ENCODE measurements around the gene MAPK8.

Gene MAPK8

DNA sequence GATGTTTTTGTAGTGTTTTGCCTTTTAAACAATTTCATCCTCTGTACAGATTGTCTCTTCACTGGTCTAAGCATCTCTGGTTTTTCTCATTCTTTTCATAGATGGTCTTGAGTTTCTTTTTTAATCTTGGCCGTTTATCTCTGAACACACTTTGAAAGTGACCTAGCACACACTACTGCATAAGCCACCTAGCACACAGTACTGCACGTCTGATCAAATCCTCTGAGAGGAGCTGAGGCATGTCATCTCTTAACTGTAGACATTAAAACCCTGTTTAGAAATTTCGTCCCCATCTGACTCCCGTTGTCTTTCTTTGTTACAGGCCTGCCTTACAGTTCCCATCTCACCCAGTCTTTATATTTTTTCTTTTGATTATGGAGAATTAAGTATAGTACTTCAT is 100.2 kb downstream of the MAPK8 start:
- TF ChIP-seq, protein P1, sequence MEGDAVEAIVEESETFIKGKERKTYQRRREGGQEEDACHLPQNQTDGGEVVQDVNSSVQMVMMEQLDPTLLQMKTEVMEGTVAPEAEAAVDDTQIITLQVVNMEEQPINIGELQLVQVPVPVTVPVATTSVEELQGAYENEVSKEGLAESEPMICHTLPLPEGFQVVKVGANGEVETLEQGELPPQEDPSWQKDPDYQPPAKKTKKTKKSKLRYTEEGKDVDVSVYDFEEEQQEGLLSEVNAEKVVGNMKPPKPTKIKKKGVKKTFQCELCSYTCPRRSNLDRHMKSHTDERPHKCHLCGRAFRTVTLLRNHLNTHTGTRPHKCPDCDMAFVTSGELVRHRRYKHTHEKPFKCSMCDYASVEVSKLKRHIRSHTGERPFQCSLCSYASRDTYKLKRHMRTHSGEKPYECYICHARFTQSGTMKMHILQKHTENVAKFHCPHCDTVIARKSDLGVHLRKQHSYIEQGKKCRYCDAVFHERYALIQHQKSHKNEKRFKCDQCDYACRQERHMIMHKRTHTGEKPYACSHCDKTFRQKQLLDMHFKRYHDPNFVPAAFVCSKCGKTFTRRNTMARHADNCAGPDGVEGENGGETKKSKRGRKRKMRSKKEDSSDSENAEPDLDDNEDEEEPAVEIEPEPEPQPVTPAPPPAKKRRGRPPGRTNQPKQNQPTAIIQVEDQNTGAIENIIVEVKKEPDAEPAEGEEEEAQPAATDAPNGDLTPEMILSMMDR (IDR thresholded peaks at IDR 0.05): no peak
- Histone ChIP-seq H3K9me3 (ENCODE audit: control insufficient read depth, low read length) (no peaks in the 10 kb centered on the region), H2AFZ (no peak overlapping the region), H3K27me3 (ENCODE audit: control insufficient read depth, insufficient read depth, low read length) (no peaks in the 10 kb centered on the region), H3K4me2 (ENCODE audit: low read length) (no peak overlapping the region), H3K79me2 (peaks cover 5% of the 10 kb centered on the region), H3K4me3 (ENCODE audit: low read depth, low read length) (no peak overlapping the region), H3K36me3 (ENCODE audit: control insufficient read depth, insufficient read depth, low read length) (no peaks in the 10 kb centered on the region), H3K9ac (no peak overlapping the region), H3K27ac (no peak overlapping the region), H3K4me1 (peaks cover 4% of the 10 kb centered on the region)

DNA sequence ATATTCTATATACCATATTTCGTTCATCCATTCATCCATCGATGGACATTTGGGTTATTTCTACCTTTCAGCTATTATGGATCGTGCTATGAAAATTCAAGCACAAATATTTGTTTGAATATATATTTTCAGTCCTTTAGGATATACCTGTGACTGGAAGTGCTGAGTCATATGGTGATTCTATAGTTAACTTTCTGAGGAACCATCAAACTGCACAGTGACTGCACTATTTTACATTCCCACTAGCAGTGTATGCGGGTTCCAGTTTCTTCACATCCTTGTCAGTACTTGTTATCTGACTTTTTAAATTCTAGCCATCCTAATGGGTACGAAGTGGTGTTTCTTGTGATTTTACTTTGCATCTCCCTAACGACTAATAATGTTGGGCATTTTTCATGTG is 104.0 kb downstream of the MAPK8 start:
- TF ChIP-seq, protein P1 (IDR thresholded peaks at IDR 0.05): no peak
- no peaks in the 10 kb centered on the region for H3K36me3 ChIP-seq (ENCODE audit: control insufficient read depth, insufficient read depth, low read length)
- no peak overlapping the region for H3K4me3 ChIP-seq (ENCODE audit: low read depth, low read length)
- H3K79me2 ChIP-seq: peaks cover 8% of the 10 kb centered on the region
- H3K27me3 ChIP-seq (ENCODE audit: control insufficient read depth, insufficient read depth, low read length): no peaks in the 10 kb centered on the region
- no peaks in the 10 kb centered on the region for H3K9me3 ChIP-seq (ENCODE audit: control insufficient read depth, low read length)
- H3K4me1 ChIP-seq: peaks cover 4% of the 10 kb centered on the region
- no peak overlapping the region for H2AFZ ChIP-seq
- no peak overlapping the region for H3K4me2 ChIP-seq (ENCODE audit: low read length)
- H3K9ac ChIP-seq: no peak overlapping the region
- no peak overlapping the region for H3K27ac ChIP-seq

DNA sequence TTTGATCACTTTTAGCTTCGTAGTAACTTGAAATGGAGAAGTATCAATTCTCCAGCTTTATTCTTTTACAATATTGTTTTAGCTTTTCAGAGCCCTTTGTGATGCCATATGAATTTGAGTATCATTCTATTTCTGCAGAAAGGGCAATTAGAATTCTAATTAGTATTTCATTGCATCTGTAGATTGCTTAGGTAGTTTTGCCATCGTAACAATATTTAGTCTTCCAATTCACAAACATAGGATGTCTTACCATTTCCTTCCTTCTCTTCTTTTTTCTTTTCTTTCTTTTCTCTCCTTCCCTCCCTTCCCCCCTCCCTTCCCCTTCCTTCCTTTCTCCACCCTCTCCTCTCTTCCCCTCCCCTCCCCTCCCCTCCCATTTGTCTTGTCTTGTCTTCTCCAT is 105.0 kb downstream of the MAPK8 start:
- H3K9me3 ChIP-seq (ENCODE audit: control insufficient read depth, low read length): no peaks in the 10 kb centered on the region
- H3K36me3 ChIP-seq (ENCODE audit: control insufficient read depth, insufficient read depth, low read length): no peaks in the 10 kb centered on the region
- H3K4me1 ChIP-seq: no peaks in the 10 kb centered on the region
- TF ChIP-seq, protein P1 (IDR thresholded peaks at IDR 0.05): no peak
- no peak overlapping the region for H3K4me2 ChIP-seq (ENCODE audit: low read length)
- H3K27me3 ChIP-seq (ENCODE audit: control insufficient read depth, insufficient read depth, low read length): no peaks in the 10 kb centered on the region
- H2AFZ ChIP-seq: no peak overlapping the region
- H3K4me3 ChIP-seq (ENCODE audit: low read depth, low read length): no peak overlapping the region
- H3K79me2 ChIP-seq: peaks cover 8% of the 10 kb centered on the region
- no peak overlapping the region for H3K9ac ChIP-seq
- no peak overlapping the region for H3K27ac ChIP-seq

DNA sequence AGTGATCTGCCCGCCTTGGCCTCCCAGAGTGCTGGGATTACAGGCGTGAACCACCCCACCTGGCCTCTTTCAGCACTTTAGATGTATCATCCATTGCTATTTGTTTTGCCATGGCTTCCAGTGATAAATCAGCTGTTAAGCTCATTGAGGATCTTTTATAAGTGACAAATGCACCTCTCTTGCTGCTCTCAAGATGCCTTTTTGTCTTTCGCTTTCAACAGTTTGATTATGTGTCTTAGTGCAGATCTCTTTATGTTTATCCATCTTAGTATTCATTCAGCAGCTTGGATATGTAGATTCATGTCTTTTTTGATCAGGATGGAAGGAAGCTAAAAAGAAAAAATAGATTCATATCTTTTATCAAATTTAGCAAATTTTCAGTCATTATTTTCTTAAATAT is 105.6 kb downstream of the MAPK8 start:
- no peak overlapping the region for H3K27ac ChIP-seq
- no peak overlapping the region for H3K9ac ChIP-seq
- H3K9me3 ChIP-seq (ENCODE audit: control insufficient read depth, low read length): no peaks in the 10 kb centered on the region
- peaks cover 8% of the 10 kb centered on the region for H3K79me2 ChIP-seq
- H3K4me1 ChIP-seq: peaks cover 1% of the 10 kb centered on the region
- no peaks in the 10 kb centered on the region for H3K27me3 ChIP-seq (ENCODE audit: control insufficient read depth, insufficient read depth, low read length)
- no peak overlapping the region for H3K4me3 ChIP-seq (ENCODE audit: low read depth, low read length)
- no peak overlapping the region for H2AFZ ChIP-seq
- H3K36me3 ChIP-seq (ENCODE audit: control insufficient read depth, insufficient read depth, low read length): no peaks in the 10 kb centered on the region
- TF ChIP-seq, protein P1 (IDR thresholded peaks at IDR 0.05): no peak
- H3K4me2 ChIP-seq (ENCODE audit: low read length): no peak overlapping the region

DNA sequence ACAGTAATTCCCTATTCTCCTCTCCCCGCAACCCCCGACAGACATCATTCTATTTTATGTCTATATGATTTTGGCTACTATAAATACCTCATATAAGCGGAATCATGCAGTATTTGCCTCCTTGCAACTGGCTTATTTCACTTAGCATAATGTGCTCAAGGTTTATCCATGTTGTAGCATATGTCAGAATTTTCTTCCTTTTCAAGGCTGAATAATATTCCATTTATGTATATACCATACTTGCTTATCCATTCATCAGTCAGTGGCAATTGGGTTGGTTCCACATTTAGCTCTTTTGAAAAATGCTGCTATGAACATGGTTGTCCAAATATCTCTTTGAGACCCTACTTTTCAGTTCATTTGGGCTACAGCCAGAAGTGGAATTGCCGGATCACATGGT is 106.5 kb downstream of the MAPK8 start:
- no peak overlapping the region for H3K4me3 ChIP-seq (ENCODE audit: low read depth, low read length)
- H3K36me3 ChIP-seq (ENCODE audit: control insufficient read depth, insufficient read depth, low read length): no peaks in the 10 kb centered on the region
- no peak overlapping the region for H2AFZ ChIP-seq
- H3K9ac ChIP-seq: no peak overlapping the region
- peaks cover 8% of the 10 kb centered on the region for H3K79me2 ChIP-seq
- H3K9me3 ChIP-seq (ENCODE audit: control insufficient read depth, low read length): no peaks in the 10 kb centered on the region
- H3K27ac ChIP-seq: no peak overlapping the region
- no peaks in the 10 kb centered on the region for H3K27me3 ChIP-seq (ENCODE audit: control insufficient read depth, insufficient read depth, low read length)
- H3K4me2 ChIP-seq (ENCODE audit: low read length): no peak overlapping the region
- TF ChIP-seq, protein P1 (IDR thresholded peaks at IDR 0.05): no peak
- peaks cover 10% of the 10 kb centered on the region for H3K4me1 ChIP-seq

Data from parathyroid adenoma (tissue), 2 donors.